Neural progenitor cell (in vitro differentiated cells): ENCODE data around the gene NTF3. TPM values are rescaled to one million over a fixed set of nuclear protein-coding genes. Genes with fewer than 3 reads are reported as not detected.
A peak's percentile ranks its signal among the peaks of the same experiment; 100 is the strongest.

Experiments
- DNase-seq: peaks from one replicate; pipeline ENCODE4 v3.0.0-alpha.2; 2016; ENCODE audit warnings: low spot score
- H2AFZ ChIP-seq: fragments of 200-600 bp; sonication (generic); replicated peaks from 2 replicates; pipeline ENCODE4 v1.6.1; 2016; ENCODE audit warnings: antibody characterized with exemption
- H3F3A ChIP-seq: fragments of 200-600 bp; sonication (generic); 2 replicates; pipeline ENCODE4 v1.6.1; 2016; ENCODE audit warnings: antibody characterized with exemption, low read depth
- H3K27ac ChIP-seq: fragments of 200-600 bp; sonication (generic); 2 replicates; pipeline ENCODE4 v1.5.1; 2016; ENCODE audit warnings: mild to moderate bottlenecking
- H3K27me3 ChIP-seq: fragments of 200-600 bp; sonication (generic); 2 replicates; pipeline ENCODE4 v1.6.1; 2016; ENCODE audit warnings: mild to moderate bottlenecking, moderate library complexity
- H3K36me3 ChIP-seq: fragments of 200-600 bp; sonication (generic); 2 replicates; pipeline ENCODE4 v1.5.1; 2016
- H3K4me1 ChIP-seq: fragments of 200-600 bp; sonication (generic); 2 replicates; pipeline ENCODE4 v1.6.1; 2016; ENCODE audit warnings: mixed run types
- H3K4me2 ChIP-seq: fragments of 200-600 bp; sonication (generic); 2 replicates; pipeline ENCODE4 v1.6.1; 2016
- H3K4me3 ChIP-seq: fragments of 200-600 bp; sonication (generic); 2 replicates; pipeline ENCODE4 v1.5.1; 2016
- H3K79me2 ChIP-seq: fragments of 200-600 bp; sonication (generic); 2 replicates; pipeline ENCODE4 v1.6.1; 2016; ENCODE audit warnings: low read depth
- H3K9ac ChIP-seq: fragments of 200-600 bp; sonication (generic); 2 replicates; pipeline ENCODE4 v1.6.1; 2016
- H3K9me3 ChIP-seq: fragments of 200-600 bp; sonication (generic); 2 replicates; pipeline ENCODE4 v1.5.1; 2016; ENCODE audit warnings: low read depth
- H4K20me1 ChIP-seq: fragments of 200-600 bp; sonication (generic); 2 replicates; pipeline ENCODE4 v1.6.1; 2016; ENCODE audit warnings: low read depth
- H3K27ac Mint-ChIP-seq: 3 replicates; pipeline ENCODE4 v1.8.0; 2021; ENCODE audit warnings: mixed read lengths
- H3K27me3 Mint-ChIP-seq: 2 replicates; pipeline ENCODE4 v1.8.0; 2022; ENCODE audit warnings: low read depth, mild to moderate bottlenecking, inconsistent platforms, moderate library complexity, mixed read lengths; ENCODE audit not compliant: insufficient read depth
- H3K36me3 Mint-ChIP-seq: 3 replicates; pipeline ENCODE4 v1.8.0; 2021; ENCODE audit warnings: mixed read lengths
- H3K4me1 Mint-ChIP-seq: 3 replicates; pipeline ENCODE4 v1.8.0; 2021; ENCODE audit warnings: mixed read lengths
- H3K4me3 Mint-ChIP-seq: 3 replicates; pipeline ENCODE4 v1.8.0; 2021; ENCODE audit warnings: mild to moderate bottlenecking, moderate library complexity, mixed read lengths
- H3K9me3 Mint-ChIP-seq: 3 replicates; pipeline ENCODE4 v1.8.0; 2020; ENCODE audit warnings: mixed read lengths
- CTCF ChIP-seq: fragments of 200-600 bp; sonication (generic); IDR thresholded peaks from 2 replicates; pipeline ENCODE4 v1.5.1; 2017; ENCODE audit warnings: antibody characterized with exemption, mild to moderate bottlenecking
- EZH2 ChIP-seq: fragments of 200-600 bp; sonication (generic); IDR thresholded peaks from 2 replicates; pipeline ENCODE4 v1.6.1; 2017; ENCODE audit warnings: antibody characterized with exemption, mild to moderate bottlenecking, moderate library complexity
- EZH2phosphoT487 ChIP-seq: fragments of 200-600 bp; sonication (generic); IDR thresholded peaks from 2 replicates; pipeline ENCODE4 v1.6.1; 2017; ENCODE audit warnings: antibody characterized with exemption
- total RNA-seq: library from RNA; depleted of rRNA; stranded (reverse); fragments of >200 nt; gene quantifications from 2 replicates; pipeline ENCODE4 v1.2.3, GENCODE V29; 2015; ENCODE audit warnings: low replicate concordance

Gene NTF3
- total RNA-seq, 1 donor from 2014 or later: 6.7 TPM

GRCh38 chr12:5521456-5522325 is 89.8 kb downstream of the NTF3 start:
- H3K27ac ChIP-seq: no peak overlapping the region
- Mint-ChIP-seq H3K36me3 (no peaks in the 10 kb centered on the region), H3K9me3 (no peaks in the 10 kb centered on the region), H3K4me1 (peaks cover 10% of the 10 kb centered on the region), H3K4me3 (no peak overlapping the region), H3K27ac (no peak overlapping the region), H3K27me3 (peaks cover 11% of the 10 kb centered on the region)
- no peak overlapping the region for H3K9ac ChIP-seq
- no peaks in the 10 kb centered on the region for H3F3A ChIP-seq
- H3K4me2 ChIP-seq: no peak overlapping the region
- no peak overlapping the region for H2AFZ ChIP-seq
- H3K36me3 ChIP-seq: no peaks in the 10 kb centered on the region
- no peaks in the 10 kb centered on the region for H4K20me1 ChIP-seq
- no peaks in the 10 kb centered on the region for H3K9me3 ChIP-seq
- no peak overlapping the region for H3K4me3 ChIP-seq
- H3K4me1 ChIP-seq: peaks cover 22% of the 10 kb centered on the region
- no peaks in the 10 kb centered on the region for H3K79me2 ChIP-seq
- no peak for TF ChIP-seq EZH2phosphoT487
- no peak for TF ChIP-seq EZH2
- no peak for TF ChIP-seq CTCF
- DNase-seq: no peak
- no peaks in the 10 kb centered on the region for H3K27me3 ChIP-seq

- Histone ChIP-seq H3K79me2 (no peaks in the 10 kb centered on the region), H3K27ac (no peak overlapping the region), H3K9ac (no peak overlapping the region), H2AFZ (no peak overlapping the region), H3K4me1 (peaks cover 14% of the 10 kb centered on the region), H3F3A (no peaks in the 10 kb centered on the region), H3K4me2 (no peak overlapping the region), H3K9me3 (no peaks in the 10 kb centered on the region), H3K27me3 (no peaks in the 10 kb centered on the region), H3K36me3 (no peaks in the 10 kb centered on the region), H3K4me3 (no peak overlapping the region), H4K20me1 (no peaks in the 10 kb centered on the region)
- H3K27me3 Mint-ChIP-seq: peaks cover 11% of the 10 kb centered on the region
- H3K4me3 Mint-ChIP-seq: no peak overlapping the region
- no peaks in the 10 kb centered on the region for H3K36me3 Mint-ChIP-seq
- peak overlapping the region; percentile 43 for H3K27ac Mint-ChIP-seq
- TF ChIP-seq EZH2phosphoT487: no peak
- TF ChIP-seq CTCF: no peak
- no peak for TF ChIP-seq EZH2
- no peaks in the 10 kb centered on the region for H3K9me3 Mint-ChIP-seq
- H3K4me1 Mint-ChIP-seq: peaks cover 6% of the 10 kb centered on the region
- DNase-seq: no peak
These were observed 90.8 kb downstream of the NTF3 start for GRCh38 chr12:5522432-5523335.

GRCh38 chr12:5523396-5524115 is 91.6 kb downstream of the NTF3 start:
- Mint-ChIP-seq H3K4me1 (peaks cover 3% of the 10 kb centered on the region), H3K4me3 (no peak overlapping the region), H3K9me3 (no peaks in the 10 kb centered on the region), H3K27me3 (peaks cover 11% of the 10 kb centered on the region), H3K27ac (peak overlapping the region; percentile 72), H3K36me3 (no peaks in the 10 kb centered on the region)
- H2AFZ ChIP-seq: no peak overlapping the region
- no peaks in the 10 kb centered on the region for H4K20me1 ChIP-seq
- H3K27me3 ChIP-seq: no peaks in the 10 kb centered on the region
- no peak for DNase-seq
- H3K36me3 ChIP-seq: no peaks in the 10 kb centered on the region
- H3K9me3 ChIP-seq: no peaks in the 10 kb centered on the region
- no peak overlapping the region for H3K9ac ChIP-seq
- H3K4me3 ChIP-seq: no peak overlapping the region
- TF ChIP-seq EZH2phosphoT487: no peak
- no peak for TF ChIP-seq CTCF
- no peak for TF ChIP-seq EZH2
- H3K79me2 ChIP-seq: no peaks in the 10 kb centered on the region
- peaks cover 5% of the 10 kb centered on the region for H3K4me1 ChIP-seq
- H3K27ac ChIP-seq: no peak overlapping the region
- no peak overlapping the region for H3K4me2 ChIP-seq
- H3F3A ChIP-seq: no peaks in the 10 kb centered on the region
